SK-N-SH treated with all-trans-retinoic acid at 6 μM for 48 hours (cell line): ENCODE measurements around the gene SLCO1B1.

ENCODE experiments used
- ATAC-seq: fragments of 200-7000 bp; cut with Tn5 transposase; 3 replicates; pipeline ENCODE4 v1.9.1; 2020; ENCODE audit warnings: mild to moderate bottlenecking, moderate library complexity
- ARNTL ChIP-seq: fragments of 450-650 bp; formaldehyde crosslinking; IDR thresholded peaks from 2 replicates; pipeline ENCODE4 v1.5.0; 2020; ENCODE audit warnings: low read depth, mild to moderate bottlenecking, moderate library complexity, borderline replicate concordance
- BACH2 ChIP-seq: fragments of 250-450 bp; sonication (Bioruptor Pico); IDR thresholded peaks from 2 replicates; pipeline ENCODE4 v1.9.0; 2021; ENCODE audit warnings: mild to moderate bottlenecking, borderline replicate concordance
- CREB5 ChIP-seq: fragments of 250-450 bp; sonication (Bioruptor Pico); IDR thresholded peaks from 2 replicates; pipeline ENCODE4 v1.5.1; 2020; ENCODE audit warnings: low read depth, mild to moderate bottlenecking, moderate library complexity
- CSDC2 ChIP-seq: fragments of 250-450 bp; sonication (Bioruptor Pico); IDR thresholded peaks from 2 replicates; pipeline ENCODE4 v1.5.0; 2020; ENCODE audit warnings: mild to moderate bottlenecking, moderate library complexity
- CSRNP3 ChIP-seq: fragments of 250-450 bp; sonication (Bioruptor Pico); IDR thresholded peaks from 2 replicates; pipeline ENCODE4 v1.5.1; 2021; ENCODE audit warnings: mild to moderate bottlenecking, moderate library complexity
- ESRRG ChIP-seq: fragments of 250-450 bp; sonication (Bioruptor Pico); IDR thresholded peaks from 2 replicates; pipeline ENCODE4 v1.6.1; 2021; ENCODE audit warnings: mild to moderate bottlenecking
- GLIS3 ChIP-seq: fragments of 250-450 bp; sonication (Bioruptor Pico); IDR thresholded peaks from 2 replicates; pipeline ENCODE4 v1.5.0; 2020; ENCODE audit warnings: mild to moderate bottlenecking, moderate library complexity
- ISL1 ChIP-seq: fragments of 250-450 bp; sonication (Bioruptor Pico); IDR thresholded peaks from 2 replicates; pipeline ENCODE4 v2.1.2; 2022; ENCODE audit warnings: mild to moderate bottlenecking, moderate library complexity
- OSR1 ChIP-seq: fragments of 250-450 bp; sonication (Bioruptor Pico); IDR thresholded peaks from 2 replicates; pipeline ENCODE4 v1.8.0; 2022; ENCODE audit warnings: moderate library complexity, mild to moderate bottlenecking, inconsistent platforms
- PATZ1 ChIP-seq: fragments of 250-450 bp; sonication (Bioruptor Pico); IDR thresholded peaks from 2 replicates; pipeline ENCODE4 v1.8.0; 2020; ENCODE audit warnings: mild to moderate bottlenecking, moderate library complexity, borderline replicate concordance
- POU6F1 ChIP-seq: fragments of 250-450 bp; sonication (Bioruptor Pico); IDR thresholded peaks from 2 replicates; pipeline ENCODE4 v1.8.0; 2021; ENCODE audit warnings: low read depth, mild to moderate bottlenecking, moderate library complexity, borderline replicate concordance
- PPARA ChIP-seq: fragments of 250-450 bp; sonication (Bioruptor Pico); IDR thresholded peaks from 2 replicates; pipeline ENCODE4 v1.5.0; 2020; ENCODE audit warnings: mild to moderate bottlenecking, borderline replicate concordance
- RARB ChIP-seq: fragments of 250-450 bp; sonication (Bioruptor Pico); IDR thresholded peaks from 2 replicates; pipeline ENCODE4 v1.8.0; 2021; ENCODE audit warnings: mild to moderate bottlenecking, moderate library complexity
- SNAI2 ChIP-seq: fragments of 250-450 bp; sonication (Bioruptor Pico); IDR thresholded peaks from 2 replicates; pipeline ENCODE4 v1.5.0; 2020; ENCODE audit warnings: mild to moderate bottlenecking, moderate library complexity
- TCF4 ChIP-seq: fragments of 250-450 bp; sonication (Bioruptor Pico); IDR thresholded peaks from 2 replicates; pipeline ENCODE4 v1.8.0; 2021; ENCODE audit warnings: mild to moderate bottlenecking, moderate library complexity, borderline replicate concordance
- TOX ChIP-seq: fragments of 250-450 bp; sonication (Bioruptor Pico); IDR thresholded peaks from 2 replicates; pipeline ENCODE4 v1.8.0; 2021; ENCODE audit warnings: mild to moderate bottlenecking, moderate library complexity, borderline replicate concordance
- ZC3H10 ChIP-seq: fragments of 250-450 bp; sonication (Bioruptor Pico); IDR thresholded peaks from 2 replicates; pipeline ENCODE4 v1.5.1; 2021; ENCODE audit warnings: mild to moderate bottlenecking, moderate library complexity
- ZFP3 ChIP-seq: fragments of 250-450 bp; sonication (Bioruptor Pico); IDR thresholded peaks from 2 replicates; pipeline ENCODE4 v1.5.0; 2020; ENCODE audit warnings: mild to moderate bottlenecking, moderate library complexity
- ZNF565 ChIP-seq: fragments of 450-650 bp; formaldehyde crosslinking; conservative IDR thresholded peaks from 2 replicates; pipeline ENCODE4 v1.5.0; 2020; ENCODE audit warnings: low read depth, mild to moderate bottlenecking, moderate library complexity
- ZNF70 ChIP-seq: fragments of 450-650 bp; formaldehyde crosslinking; IDR thresholded peaks from 2 replicates; pipeline ENCODE4 v1.5.0; 2020; ENCODE audit warnings: mild to moderate bottlenecking, moderate library complexity
- ZNF8 ChIP-seq: fragments of 450-650 bp; formaldehyde crosslinking; IDR thresholded peaks from 2 replicates; pipeline ENCODE4 v1.5.0; 2020; ENCODE audit warnings: mild to moderate bottlenecking, moderate library complexity

SLCO1B1 gene

GRCh38 chr12:21219206-21219605 is 88.2 kb downstream of the SLCO1B1 start:
- no peak for ATAC-seq
- TF ChIP-seq ISL1 (CRISPR knock-in tag), result no peak
- TF ChIP-seq TOX (CRISPR knock-in tag), result no peak
- no peak for TF ChIP-seq ZFP3 (CRISPR knock-in tag)
- TF ChIP-seq GLIS3 (CRISPR knock-in tag), result no peak
- TF ChIP-seq PATZ1 (CRISPR knock-in tag), result no peak
- TF ChIP-seq SNAI2, result no peak

- TF ChIP-seq ZNF70 (no peak), ESRRG (no peak), ISL1 (CRISPR knock-in tag) (no peak)
- no peak for ATAC-seq
Observed at GRCh38 chr12:21220266-21220665, 89.3 kb downstream of the SLCO1B1 start.

- ATAC-seq, result no peak
- TF ChIP-seq CSRNP3 (no peak), BACH2 (CRISPR knock-in tag) (no peak), POU6F1 (no peak), ISL1 (CRISPR knock-in tag) (no peak)
Observed at GRCh38 chr12:21221072-21221471, 90.1 kb downstream of the SLCO1B1 start.

GRCh38 chr12:21221778-21222177 is 90.8 kb downstream of the SLCO1B1 start:
- no peak for ATAC-seq
- TF ChIP-seq OSR1, result no peak
- TF ChIP-seq ZFP3 (CRISPR knock-in tag), result no peak
- no peak for TF ChIP-seq ESRRG
- no peak for TF ChIP-seq PATZ1 (CRISPR knock-in tag)
- TF ChIP-seq BACH2 (CRISPR knock-in tag), result no peak
- TF ChIP-seq ARNTL (CRISPR knock-in tag), result no peak
- TF ChIP-seq ZNF565 (CRISPR knock-in tag), result no peak
- TF ChIP-seq CSDC2, result no peak
- no peak for TF ChIP-seq PPARA

- no peak for TF ChIP-seq BACH2 (CRISPR knock-in tag)
- TF ChIP-seq TCF4 (CRISPR knock-in tag), result no peak
- no peak for TF ChIP-seq ZFP3 (CRISPR knock-in tag)
- TF ChIP-seq ARNTL (CRISPR knock-in tag), result no peak
- TF ChIP-seq RARB (CRISPR knock-in tag), result no peak
- TF ChIP-seq ZNF8 (CRISPR knock-in tag), result no peak
- no peak for TF ChIP-seq SNAI2
- no peak for TF ChIP-seq CSDC2
- no peak for TF ChIP-seq CREB5 (CRISPR knock-in tag)
- no peak for TF ChIP-seq OSR1
- no peak for TF ChIP-seq ZC3H10 (CRISPR knock-in tag)
- no peak for TF ChIP-seq GLIS3 (CRISPR knock-in tag)
- TF ChIP-seq, all 23 proteins: peak for 0
- no peak for ATAC-seq
Observed at GRCh38 chr12:21223930-21224329, 92.9 kb downstream of the SLCO1B1 start.
